Liver (tissue), 9 donors: ENCODE results near the gene CCDC106. TPM values are rescaled to one million over a fixed set of nuclear protein-coding genes. Genes with fewer than 3 reads are reported as not detected.

Experiments used
- DNase-seq: peaks from one replicate; pipeline ENCODE4 v3.0.0-alpha.2; 2017; ENCODE audit warnings: low spot score
- H3K27ac ChIP-seq, 2 donors: one replicate each; pipeline ENCODE4 v1.7.0; 2013; ENCODE audit warnings: inconsistent platforms in 2 of 2, low read length in 2 of 2, control low read depth in 1 of 2, low read depth in 1 of 2, mild to moderate bottlenecking in 1 of 2
- H3K27me3 ChIP-seq, 4 donors: one replicate each; pipeline versions ENCODE4 v1.6.1 to v1.7.0; 2013; ENCODE audit warnings: low read length in 3 of 4, inconsistent platforms in 1 of 4, mild to moderate bottlenecking in 1 of 4, moderate library complexity in 1 of 4; ENCODE audit not compliant: control insufficient read depth in 4 of 4, insufficient read depth in 4 of 4
- H3K36me3 ChIP-seq, 4 donors: one replicate each; pipeline versions ENCODE4 v1.6.1 to v1.7.0; 2013; ENCODE audit warnings: low read length in 3 of 4, mild to moderate bottlenecking in 3 of 4, low read depth in 1 of 4, moderate library complexity in 1 of 4; ENCODE audit not compliant: control insufficient read depth in 4 of 4, insufficient read depth in 3 of 4
- H3K4me1 ChIP-seq, 4 donors: one replicate each; pipeline versions ENCODE4 v1.6.1 to v1.7.0; 2013; ENCODE audit warnings: low read length in 3 of 4, mild to moderate bottlenecking in 3 of 4, moderate library complexity in 1 of 4; ENCODE audit not compliant: control insufficient read depth in 4 of 4, insufficient read depth in 4 of 4
- H3K4me3 ChIP-seq, 3 donors: one replicate each; pipeline versions ENCODE4 v1.6.1 to v1.7.0; 2013; ENCODE audit warnings: low read length in 3 of 3, control low read depth in 1 of 3, low read depth in 1 of 3, mild to moderate bottlenecking in 1 of 3
- H3K9ac ChIP-seq, 2 donors: one replicate each; pipeline ENCODE4 v1.7.0; 2013; ENCODE audit warnings: low read length in 2 of 2, mild to moderate bottlenecking in 2 of 2, moderate library complexity in 2 of 2, control low read depth in 1 of 2, low read depth in 1 of 2
- H3K9me3 ChIP-seq, 4 donors: one replicate each; pipeline versions ENCODE4 v1.6.1 to v1.7.0; 2013; ENCODE audit warnings: low read length in 3 of 4; ENCODE audit not compliant: control insufficient read depth in 4 of 4
- EGR1 ChIP-seq, 2 donors: IDR thresholded peaks; 2 replicates each; pipeline ENCODE4 v1.6.1; 2016 to 2018; ENCODE audit warnings: antibody characterized with exemption in 2 of 2, low read depth in 2 of 2
- FOXA1 ChIP-seq: IDR thresholded peaks from 2 replicates; pipeline ENCODE4 v1.6.1; 2016; ENCODE audit warnings: antibody characterized with exemption
- FOXA2 ChIP-seq: IDR thresholded peaks from 2 replicates; pipeline ENCODE4 v1.6.1; 2016; ENCODE audit warnings: antibody characterized with exemption
- GABPA ChIP-seq, 2 donors: IDR thresholded peaks in 1 of 2; conservative IDR thresholded peaks in 1 of 2; 2 replicates each; pipeline ENCODE4 v1.6.1; 2016; ENCODE audit warnings: antibody characterized with exemption in 2 of 2, mild to moderate bottlenecking in 1 of 2, moderate library complexity in 1 of 2
- HNF4A ChIP-seq, 2 donors: conservative IDR thresholded peaks; 2 replicates each; pipeline ENCODE4 v1.6.1; 2016; ENCODE audit warnings: antibody characterized with exemption in 2 of 2, mild to moderate bottlenecking in 2 of 2
- HNF4G ChIP-seq: IDR thresholded peaks from 2 replicates; pipeline ENCODE4 v1.6.1; 2016; ENCODE audit warnings: antibody characterized with exemption
- JUND ChIP-seq, 2 donors: IDR thresholded peaks; 2 replicates each; pipeline ENCODE4 v1.6.1; 2016; ENCODE audit warnings: antibody characterized with exemption in 2 of 2
- NR2F2 ChIP-seq: IDR thresholded peaks from 2 replicates; pipeline ENCODE4 v1.6.1; 2016; ENCODE audit warnings: antibody characterized with exemption
- RAD21 ChIP-seq, 2 donors: IDR thresholded peaks; 2 replicates each; pipeline ENCODE4 v1.6.1; 2016; ENCODE audit warnings: antibody characterized with exemption in 2 of 2, mild to moderate bottlenecking in 2 of 2
- REST ChIP-seq: IDR thresholded peaks from 2 replicates; pipeline ENCODE4 v1.6.1; 2016; ENCODE audit warnings: antibody characterized with exemption, mild to moderate bottlenecking
- RXRA ChIP-seq, 2 donors: IDR thresholded peaks; 2 replicates each; pipeline ENCODE4 v1.6.1; 2017 to 2018; ENCODE audit warnings: antibody characterized with exemption in 2 of 2, mild to moderate bottlenecking in 1 of 2
- SP1 ChIP-seq: IDR thresholded peaks from 2 replicates; pipeline ENCODE4 v1.6.1; 2018; ENCODE audit warnings: antibody characterized with exemption, mild to moderate bottlenecking
- YY1 ChIP-seq: IDR thresholded peaks from 2 replicates; pipeline ENCODE4 v1.6.1; 2016; ENCODE audit warnings: antibody characterized with exemption, mild to moderate bottlenecking
- WGBS: extraction: QIAGEN DNeasy Blood & Tissue Kit; methylation state at CpG from one replicate; pipeline ENCODE4 v1.1.7; 2013; 5-methylcytosine and 5-hydroxymethylcytosine counted together
- polyA plus RNA-seq, 2 donors: library from polyadenylated mRNA; stranded (reverse) in 1 of 2; unstranded in 1 of 2; fragments of 200-250 nt in 1 of 2; fragments of >200 nt in 1 of 2; fragmentation: Nextera tagmentation in 1 of 2; extraction: Ambion mirVana in 1 of 2; gene quantifications; one replicate each; pipeline versions ENCODE4 v1.2.1 to v1.2.3, GENCODE V29; 2013 to 2015
- total RNA-seq, 2 donors: library from RNA; depleted of rRNA; stranded (reverse); fragments of >200 nt; gene quantifications; one replicate each; pipeline ENCODE4 v1.2.3, GENCODE V29; 2014
- TF ChIP-seq, protein P1 (sequence below): fragments of 150-350 bp; IDR thresholded peaks from 2 replicates; pipeline ENCODE4 v1.5.1; 2017; ENCODE audit warnings: improper control_type of control experiment, low read depth, low read length; ENCODE audit not compliant: missing input control
- TF ChIP-seq, protein P2 (sequence below): IDR thresholded peaks from 2 replicates; pipeline ENCODE4 v1.6.1; 2016; ENCODE audit warnings: antibody characterized with exemption
- TF ChIP-seq, protein P3 (sequence below): IDR thresholded peaks from 2 replicates; pipeline ENCODE4 v1.6.1; 2016; ENCODE audit warnings: antibody characterized with exemption
- donor health status: healthy.
- donor health status: healthy.
- donor health status: healthy.
- donor health status: healthy.
- donor health status: healthy.

Gene CCDC106
- total RNA-seq: 1 to 10 TPM; 3.6 to 5.6 TPM
- polyA plus RNA-seq: 10 to 100 TPM in 1 of 2 donors, 1 to 10 TPM in 1; 6.1 to 13.5 TPM

GRCh38 chr19:55647732-55648584, at the start of gene CCDC106:
TSS of gene CCDC106 (plus strand) at chr19:55648212. CDS start at chr19:55649047, 835 bp downstream.
- no peaks in the 10 kb centered on the region for H3K27me3 ChIP-seq
- H3K27ac ChIP-seq: peak within 1 kb of the TSS; percentile 75 to 86
- H3K9ac ChIP-seq: peak within 1 kb of the TSS; percentile 71 to 87
- WGBS: 2% methylated on average over 87 of the region's 87 CpGs
- DNase-seq: peak; percentile 70
- TF ChIP-seq, protein P1, sequence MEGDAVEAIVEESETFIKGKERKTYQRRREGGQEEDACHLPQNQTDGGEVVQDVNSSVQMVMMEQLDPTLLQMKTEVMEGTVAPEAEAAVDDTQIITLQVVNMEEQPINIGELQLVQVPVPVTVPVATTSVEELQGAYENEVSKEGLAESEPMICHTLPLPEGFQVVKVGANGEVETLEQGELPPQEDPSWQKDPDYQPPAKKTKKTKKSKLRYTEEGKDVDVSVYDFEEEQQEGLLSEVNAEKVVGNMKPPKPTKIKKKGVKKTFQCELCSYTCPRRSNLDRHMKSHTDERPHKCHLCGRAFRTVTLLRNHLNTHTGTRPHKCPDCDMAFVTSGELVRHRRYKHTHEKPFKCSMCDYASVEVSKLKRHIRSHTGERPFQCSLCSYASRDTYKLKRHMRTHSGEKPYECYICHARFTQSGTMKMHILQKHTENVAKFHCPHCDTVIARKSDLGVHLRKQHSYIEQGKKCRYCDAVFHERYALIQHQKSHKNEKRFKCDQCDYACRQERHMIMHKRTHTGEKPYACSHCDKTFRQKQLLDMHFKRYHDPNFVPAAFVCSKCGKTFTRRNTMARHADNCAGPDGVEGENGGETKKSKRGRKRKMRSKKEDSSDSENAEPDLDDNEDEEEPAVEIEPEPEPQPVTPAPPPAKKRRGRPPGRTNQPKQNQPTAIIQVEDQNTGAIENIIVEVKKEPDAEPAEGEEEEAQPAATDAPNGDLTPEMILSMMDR: no peak
- TF ChIP-seq HNF4G: no peak
- TF ChIP-seq RAD21 (IDR thresholded peaks at IDR 0.05): no peak
- no peak for TF ChIP-seq FOXA1
- peak in 1 of 2 donors; percentile 77 for TF ChIP-seq EGR1 (IDR thresholded peaks at IDR 0.05; ENCODE audit: low read depth in 2 of 2)
- TF ChIP-seq RXRA (IDR thresholded peaks at IDR 0.05): no peak
- TF ChIP-seq, protein P2, sequence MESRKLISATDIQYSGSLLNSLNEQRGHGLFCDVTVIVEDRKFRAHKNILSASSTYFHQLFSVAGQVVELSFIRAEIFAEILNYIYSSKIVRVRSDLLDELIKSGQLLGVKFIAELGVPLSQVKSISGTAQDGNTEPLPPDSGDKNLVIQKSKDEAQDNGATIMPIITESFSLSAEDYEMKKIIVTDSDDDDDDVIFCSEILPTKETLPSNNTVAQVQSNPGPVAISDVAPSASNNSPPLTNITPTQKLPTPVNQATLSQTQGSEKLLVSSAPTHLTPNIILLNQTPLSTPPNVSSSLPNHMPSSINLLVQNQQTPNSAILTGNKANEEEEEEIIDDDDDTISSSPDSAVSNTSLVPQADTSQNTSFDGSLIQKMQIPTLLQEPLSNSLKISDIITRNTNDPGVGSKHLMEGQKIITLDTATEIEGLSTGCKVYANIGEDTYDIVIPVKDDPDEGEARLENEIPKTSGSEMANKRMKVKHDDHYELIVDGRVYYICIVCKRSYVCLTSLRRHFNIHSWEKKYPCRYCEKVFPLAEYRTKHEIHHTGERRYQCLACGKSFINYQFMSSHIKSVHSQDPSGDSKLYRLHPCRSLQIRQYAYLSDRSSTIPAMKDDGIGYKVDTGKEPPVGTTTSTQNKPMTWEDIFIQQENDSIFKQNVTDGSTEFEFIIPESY: no peak
- TF ChIP-seq FOXA2: no peak
- TF ChIP-seq HNF4A (conservative IDR thresholded peaks at IDR 0.05): no peak
- peak; percentile 44 for TF ChIP-seq YY1
- TF ChIP-seq NR2F2: no peak
- H3K4me3 ChIP-seq: peak within 1 kb of the TSS; percentile 66 to 89 (median 86)
- no peaks in the 10 kb centered on the region for H3K9me3 ChIP-seq
- H3K4me1 ChIP-seq: peaks cover 15 to 44% (median 36%) of the 10 kb centered on the region in 4 donors
- peaks cover 0 to 9% (median under 1%) of the 10 kb centered on the region in 4 donors for H3K36me3 ChIP-seq

DNA sequence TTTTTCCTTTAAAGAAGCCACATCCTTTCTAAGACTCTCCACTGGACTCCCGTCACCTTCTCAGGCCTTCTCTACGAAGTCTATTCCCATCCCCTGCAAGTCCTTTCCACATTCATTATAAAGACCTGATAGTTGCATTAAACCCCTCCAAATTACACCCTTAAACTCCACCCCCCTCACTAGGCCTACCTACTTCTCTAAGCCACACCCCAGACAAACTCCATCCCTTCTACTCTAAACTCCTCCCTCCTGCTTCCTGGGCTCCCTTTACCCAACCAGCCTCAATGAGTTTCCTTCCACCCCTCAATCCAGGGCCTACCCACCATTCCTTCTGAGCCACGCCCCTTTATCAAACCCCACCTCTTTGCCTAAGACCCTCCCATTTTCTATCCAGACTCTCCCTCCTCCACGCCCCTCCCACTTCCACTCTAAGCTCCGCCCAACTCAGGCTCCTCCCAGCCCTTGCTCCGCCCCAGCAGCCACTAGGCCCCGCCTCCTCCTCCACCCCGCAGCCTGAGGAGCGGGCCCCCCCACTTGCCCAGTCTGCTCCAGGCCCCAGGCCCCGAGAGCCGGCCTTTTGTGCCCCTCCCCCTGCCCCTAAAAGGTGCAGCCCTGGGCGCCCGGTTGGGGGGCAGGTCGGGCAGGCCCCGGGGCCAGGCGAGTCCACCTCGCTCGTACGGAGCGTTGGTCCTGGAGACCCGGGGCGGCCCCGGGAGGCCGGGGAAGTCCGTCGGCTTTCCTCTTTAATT, 49.1 kb upstream of the CCDC106 start:
- Histone ChIP-seq H3K9me3 (no peaks in the 10 kb centered on the region), H3K27ac (peak overlapping the region; percentile 92 to 96), H3K4me1 (peaks cover 1 to 12% (median 11%) of the 10 kb centered on the region in 4 donors), H3K9ac (no peak overlapping the region), H3K4me3 (peak overlapping the region; percentile 78 to 91 (median 85)), H3K36me3 (peaks cover 0 to 20% (median 8%) of the 10 kb centered on the region in 4 donors), H3K27me3 (no peaks in the 10 kb centered on the region)
- TF ChIP-seq GABPA (IDR thresholded peaks at IDR 0.05 in 1 of 2, conservative IDR thresholded peaks at IDR 0.05 in 1 of 2) (no peak), REST (peak; percentile 20), EGR1 (IDR thresholded peaks at IDR 0.05; ENCODE audit: low read depth in 2 of 2) (peak in 1 of 2 donors; percentile 3), FOXA1 (no peak), YY1 (no peak), RAD21 (IDR thresholded peaks at IDR 0.05) (peak in 1 of 2 donors; percentile 4), SP1 (peak; percentile 54), FOXA2 (no peak), JUND (IDR thresholded peaks at IDR 0.05) (peak in 1 of 2 donors; percentile 20)
- TF ChIP-seq, protein P3, sequence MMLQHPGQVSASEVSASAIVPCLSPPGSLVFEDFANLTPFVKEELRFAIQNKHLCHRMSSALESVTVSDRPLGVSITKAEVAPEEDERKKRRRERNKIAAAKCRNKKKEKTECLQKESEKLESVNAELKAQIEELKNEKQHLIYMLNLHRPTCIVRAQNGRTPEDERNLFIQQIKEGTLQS: no peak
- WGBS: 7% methylated on average over 26 of the region's 26 CpGs
- DNase-seq: peak; percentile 96
